Nephron (organoid): ENCODE data around the gene ZNF80.

Experiments
- H3K27ac Mint-ChIP-seq, 3 experiments: 2 replicates each; pipeline ENCODE4 v1.8.0; 2020; ENCODE audit warnings: mixed read lengths in 3 of 3, mild to moderate bottlenecking in 2 of 3, moderate library complexity in 1 of 3
- H3K27me3 Mint-ChIP-seq: 2 replicates; pipeline ENCODE4 v1.8.0; 2021; ENCODE audit warnings: low read depth, mild to moderate bottlenecking, moderate library complexity, mixed read lengths
- H3K36me3 Mint-ChIP-seq: 2 replicates; pipeline ENCODE4 v1.8.0; 2020; ENCODE audit warnings: low read depth, mixed read lengths
- H3K4me1 Mint-ChIP-seq: 2 replicates; pipeline ENCODE4 v1.8.0; 2020; ENCODE audit warnings: mixed read lengths
- H3K4me3 Mint-ChIP-seq, 3 experiments: 2 replicates each; pipeline ENCODE4 v1.8.0; 2020; ENCODE audit warnings: mild to moderate bottlenecking in 3 of 3, mixed read lengths in 3 of 3, moderate library complexity in 2 of 3
- H3K9me3 Mint-ChIP-seq: 2 replicates; pipeline ENCODE4 v1.8.0; 2020; ENCODE audit warnings: mixed read lengths
- TF ChIP-seq, protein P1 (sequence below), 3 experiments: fragments of 200-600 bp; sonication (generic); IDR thresholded peaks; one replicate each; pipeline ENCODE4 v1.5.0; 2021; ENCODE audit warnings: antibody characterized with exemption in 3 of 3; ENCODE audit not compliant: unreplicated experiment in 3 of 3

ZNF80 gene

GRCh38 chr3:114213292-114213626 is 24.1 kb downstream of the ZNF80 start:
- Mint-ChIP-seq H3K9me3 (no peaks in the 10 kb centered on the region), H3K36me3 (no peaks in the 10 kb centered on the region), H3K27ac (no peak overlapping the region), H3K4me1 (no peaks in the 10 kb centered on the region), H3K4me3 (no peak overlapping the region), H3K27me3 (no peaks in the 10 kb centered on the region)
- TF ChIP-seq, protein P1, sequence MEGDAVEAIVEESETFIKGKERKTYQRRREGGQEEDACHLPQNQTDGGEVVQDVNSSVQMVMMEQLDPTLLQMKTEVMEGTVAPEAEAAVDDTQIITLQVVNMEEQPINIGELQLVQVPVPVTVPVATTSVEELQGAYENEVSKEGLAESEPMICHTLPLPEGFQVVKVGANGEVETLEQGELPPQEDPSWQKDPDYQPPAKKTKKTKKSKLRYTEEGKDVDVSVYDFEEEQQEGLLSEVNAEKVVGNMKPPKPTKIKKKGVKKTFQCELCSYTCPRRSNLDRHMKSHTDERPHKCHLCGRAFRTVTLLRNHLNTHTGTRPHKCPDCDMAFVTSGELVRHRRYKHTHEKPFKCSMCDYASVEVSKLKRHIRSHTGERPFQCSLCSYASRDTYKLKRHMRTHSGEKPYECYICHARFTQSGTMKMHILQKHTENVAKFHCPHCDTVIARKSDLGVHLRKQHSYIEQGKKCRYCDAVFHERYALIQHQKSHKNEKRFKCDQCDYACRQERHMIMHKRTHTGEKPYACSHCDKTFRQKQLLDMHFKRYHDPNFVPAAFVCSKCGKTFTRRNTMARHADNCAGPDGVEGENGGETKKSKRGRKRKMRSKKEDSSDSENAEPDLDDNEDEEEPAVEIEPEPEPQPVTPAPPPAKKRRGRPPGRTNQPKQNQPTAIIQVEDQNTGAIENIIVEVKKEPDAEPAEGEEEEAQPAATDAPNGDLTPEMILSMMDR (IDR thresholded peaks at IDR 0.05; ENCODE audit: unreplicated experiment in 3 of 3), result no peak

- TF ChIP-seq, protein P1 (IDR thresholded peaks at IDR 0.05; ENCODE audit: unreplicated experiment in 3 of 3), result no peak
- no peaks in the 10 kb centered on the region for H3K36me3 Mint-ChIP-seq
- H3K27ac Mint-ChIP-seq, result no peak overlapping the region
- H3K9me3 Mint-ChIP-seq, result no peaks in the 10 kb centered on the region
- H3K4me1 Mint-ChIP-seq, result no peaks in the 10 kb centered on the region
- H3K27me3 Mint-ChIP-seq, result no peaks in the 10 kb centered on the region
- no peak overlapping the region for H3K4me3 Mint-ChIP-seq
Measured at GRCh38 chr3:114212646-114213045, 24.7 kb downstream of the ZNF80 start.

- no peak overlapping the region for H3K4me3 Mint-ChIP-seq
- no peaks in the 10 kb centered on the region for H3K27me3 Mint-ChIP-seq
- TF ChIP-seq, protein P1 (IDR thresholded peaks at IDR 0.05; ENCODE audit: unreplicated experiment in 3 of 3), result no peak
- H3K36me3 Mint-ChIP-seq, result no peaks in the 10 kb centered on the region
- no peak overlapping the region for H3K27ac Mint-ChIP-seq
- H3K9me3 Mint-ChIP-seq, result no peaks in the 10 kb centered on the region
- no peaks in the 10 kb centered on the region for H3K4me1 Mint-ChIP-seq
Measured at GRCh38 chr3:114207768-114208167, 29.6 kb downstream of the ZNF80 start.

- TF ChIP-seq, protein P1 (IDR thresholded peaks at IDR 0.05; ENCODE audit: unreplicated experiment in 3 of 3), result no peak
- no peaks in the 10 kb centered on the region for H3K27me3 Mint-ChIP-seq
- no peak overlapping the region for H3K27ac Mint-ChIP-seq
- H3K4me3 Mint-ChIP-seq, result no peak overlapping the region
- no peaks in the 10 kb centered on the region for H3K4me1 Mint-ChIP-seq
- H3K36me3 Mint-ChIP-seq, result no peaks in the 10 kb centered on the region
- no peaks in the 10 kb centered on the region for H3K9me3 Mint-ChIP-seq
Measured at GRCh38 chr3:114206342-114206741, 31.0 kb downstream of the ZNF80 start.

- Mint-ChIP-seq H3K4me3 (no peak overlapping the region), H3K9me3 (no peaks in the 10 kb centered on the region), H3K27ac (no peak overlapping the region), H3K36me3 (no peaks in the 10 kb centered on the region), H3K27me3 (no peaks in the 10 kb centered on the region), H3K4me1 (no peaks in the 10 kb centered on the region)
- TF ChIP-seq, protein P1 (IDR thresholded peaks at IDR 0.05; ENCODE audit: unreplicated experiment in 3 of 3), result no peak
Measured at GRCh38 chr3:114205541-114205940, 31.8 kb downstream of the ZNF80 start.

- TF ChIP-seq, protein P1 (IDR thresholded peaks at IDR 0.05; ENCODE audit: unreplicated experiment in 3 of 3), result no peak
- Mint-ChIP-seq H3K27me3 (no peaks in the 10 kb centered on the region), H3K4me1 (no peaks in the 10 kb centered on the region), H3K27ac (no peak overlapping the region), H3K9me3 (no peaks in the 10 kb centered on the region), H3K36me3 (no peaks in the 10 kb centered on the region), H3K4me3 (no peak overlapping the region)
Measured at GRCh38 chr3:114194750-114195149, 42.6 kb downstream of the ZNF80 start.
